Pancreas (tissue), 10 donors: Measurements from ENCODE around the gene ZNF592. TPM values are rescaled to one million over a fixed set of nuclear protein-coding genes. Genes with fewer than 3 reads are reported as not detected.

Experiments
- ATAC-seq, 4 donors: fragments of 200-7000 bp; cut with Tn5 transposase; one replicate each; pipeline versions ENCODE4 v1.8.0 to v1.9.1; 2020; ENCODE audit warnings: mild to moderate bottlenecking in 4 of 4, moderate library complexity in 4 of 4
- DNase-seq, 6 donors: peaks; one replicate each; pipeline ENCODE4 v3.0.0-alpha.2; 2020
- FAIRE-seq: peaks from 2 replicates; lab custom pipeline; 2012; peaks lifted over from hg19 to GRCh38; lab: Jason Lieb, UNC
- H3K27ac ChIP-seq, 4 donors: fragments of 200-600 bp; sonication (generic); 1 replicate in 3 of 4; 2 replicates in 1 of 4; pipeline versions ENCODE4 v1.5.0 to v1.8.0; 2020
- H3K27me3 ChIP-seq, 4 donors: fragments of 200-600 bp; one replicate each; pipeline ENCODE4 v1.8.0; 2021
- H3K36me3 ChIP-seq, 3 donors: fragments of 200-600 bp; sonication (generic) in 1 of 3; one replicate each; pipeline versions ENCODE4 v1.5.0 to v1.8.0; 2020 to 2021
- H3K4me1 ChIP-seq, 3 donors: fragments of 200-600 bp; one replicate each; pipeline ENCODE4 v1.8.0; 2021
- H3K4me3 ChIP-seq, 4 donors: fragments of 200-600 bp; sonication (generic) in 2 of 4; one replicate each; pipeline versions ENCODE4 v1.5.0 to v1.8.0; 2020 to 2021
- H3K9me3 ChIP-seq, 4 donors: fragments of 200-600 bp; one replicate each; pipeline ENCODE4 v1.8.0; 2021
- WGBS, 2 donors: extraction: QIAGEN DNeasy Blood & Tissue Kit; methylation state at CpG; one replicate each; pipeline ENCODE4 v1.1.7; 2013; 5-methylcytosine and 5-hydroxymethylcytosine counted together
- intact Hi-C, 3 donors: fragments of 100-400 bp; cut with DNase I; formaldehyde crosslinking; loops; one replicate each; pipeline versions ENCODE4 v1.11.1 to v1.14.2; 2022
- polyA plus RNA-seq, 2 donors: library from polyadenylated mRNA; stranded (reverse); fragments of 200-250 nt; gene quantifications; one replicate each; pipeline ENCODE4 v1.2.3, GENCODE V29; 2013
- total RNA-seq, 6 donors: library from RNA; stranded (reverse); fragmentation: NEBNext Ultra II Directional in 4 of 6; extraction: Animal tissue kit (Norgen Biotek cat#: 25700) in 4 of 6; gene quantifications; one replicate each; pipeline versions ENCODE4 v1.2.1 to v1.2.4, GENCODE V29; 2021 to 2023
- TF ChIP-seq, protein P1 (sequence below), 4 donors: fragments of 200-600 bp; sonication (generic) in 3 of 4; IDR thresholded peaks; one replicate each; pipeline versions ENCODE4 v1.5.0 to v1.8.0; 2021; ENCODE audit warnings: antibody characterized with exemption in 4 of 4
- donor health status: healthy with polysubstance abuse.
- donor health status: DM: no; HTN: no; CAD: no; lungs with moderate emphysema.
- donor health status: DM: no; HTN: no; CAD: no.
- donor health status: control.
- donor health status: control.
- donor health status: Bipolar disorder and iron deficiency.
- donor health status: DM: yes; HTN: yes; CAD: no.
- donor health status: DM: no; HTN: no; CAD: no.
- donor health status: DM: no; HTN: no; CAD: no.
- donor health status: DM: yes; HTN: yes; CAD: no.

The ZNF592 gene
- total and polyA plus RNA-seq, 8 donors: 9.1 to 16.6 (median 12.0) TPM

GRCh38 chr15:84817466-84818081, 69.2 kb downstream of the ZNF592 start:
- Histone ChIP-seq H3K36me3 (no peaks in the 10 kb centered on the region), H3K9me3 (no peaks in the 10 kb centered on the region), H3K4me3 (peak overlapping the region in 3 of 4 donors; percentile 24 to 43 (median 40)), H3K27me3 (no peaks in the 10 kb centered on the region), H3K27ac (peak overlapping the region; percentile 38 to 90 (median 78)), H3K4me1 (peaks cover 12 to 20% (median 17%) of the 10 kb centered on the region in 3 donors)
- WGBS, 2 donors: 31 to 37% methylated on average over 20 to 27 of the region's 27 CpGs
- intact Hi-C loops: no loop called here
- peak in 2 of 6 donors; percentile 48 to 77 for DNase-seq
- TF ChIP-seq, protein P1, sequence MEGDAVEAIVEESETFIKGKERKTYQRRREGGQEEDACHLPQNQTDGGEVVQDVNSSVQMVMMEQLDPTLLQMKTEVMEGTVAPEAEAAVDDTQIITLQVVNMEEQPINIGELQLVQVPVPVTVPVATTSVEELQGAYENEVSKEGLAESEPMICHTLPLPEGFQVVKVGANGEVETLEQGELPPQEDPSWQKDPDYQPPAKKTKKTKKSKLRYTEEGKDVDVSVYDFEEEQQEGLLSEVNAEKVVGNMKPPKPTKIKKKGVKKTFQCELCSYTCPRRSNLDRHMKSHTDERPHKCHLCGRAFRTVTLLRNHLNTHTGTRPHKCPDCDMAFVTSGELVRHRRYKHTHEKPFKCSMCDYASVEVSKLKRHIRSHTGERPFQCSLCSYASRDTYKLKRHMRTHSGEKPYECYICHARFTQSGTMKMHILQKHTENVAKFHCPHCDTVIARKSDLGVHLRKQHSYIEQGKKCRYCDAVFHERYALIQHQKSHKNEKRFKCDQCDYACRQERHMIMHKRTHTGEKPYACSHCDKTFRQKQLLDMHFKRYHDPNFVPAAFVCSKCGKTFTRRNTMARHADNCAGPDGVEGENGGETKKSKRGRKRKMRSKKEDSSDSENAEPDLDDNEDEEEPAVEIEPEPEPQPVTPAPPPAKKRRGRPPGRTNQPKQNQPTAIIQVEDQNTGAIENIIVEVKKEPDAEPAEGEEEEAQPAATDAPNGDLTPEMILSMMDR (IDR thresholded peaks at IDR 0.05): no peak
- ATAC-seq: peak; percentile 35 to 51 (median 44)
- FAIRE-seq: no peak

- Histone ChIP-seq H3K4me3 (peak overlapping the region in 2 of 4 donors; percentile 40 to 43), H3K27me3 (no peaks in the 10 kb centered on the region), H3K36me3 (no peaks in the 10 kb centered on the region), H3K27ac (peak overlapping the region; percentile 38 to 90 (median 78)), H3K9me3 (no peaks in the 10 kb centered on the region), H3K4me1 (peaks cover 12 to 20% (median 17%) of the 10 kb centered on the region in 3 donors)
- intact Hi-C loops: no loop called here
- no peak for FAIRE-seq
- 21 to 22% methylated on average over 9 of the region's 9 CpGs for WGBS, 2 donors
- TF ChIP-seq, protein P1 (IDR thresholded peaks at IDR 0.05): no peak
- ATAC-seq: peak; percentile 61 to 74 (median 70)
- DNase-seq: peak in 3 of 6 donors; percentile 53 to 67 (median 59)
Measured at GRCh38 chr15:84818261-84819131, 70.1 kb downstream of the ZNF592 start.

DNA sequence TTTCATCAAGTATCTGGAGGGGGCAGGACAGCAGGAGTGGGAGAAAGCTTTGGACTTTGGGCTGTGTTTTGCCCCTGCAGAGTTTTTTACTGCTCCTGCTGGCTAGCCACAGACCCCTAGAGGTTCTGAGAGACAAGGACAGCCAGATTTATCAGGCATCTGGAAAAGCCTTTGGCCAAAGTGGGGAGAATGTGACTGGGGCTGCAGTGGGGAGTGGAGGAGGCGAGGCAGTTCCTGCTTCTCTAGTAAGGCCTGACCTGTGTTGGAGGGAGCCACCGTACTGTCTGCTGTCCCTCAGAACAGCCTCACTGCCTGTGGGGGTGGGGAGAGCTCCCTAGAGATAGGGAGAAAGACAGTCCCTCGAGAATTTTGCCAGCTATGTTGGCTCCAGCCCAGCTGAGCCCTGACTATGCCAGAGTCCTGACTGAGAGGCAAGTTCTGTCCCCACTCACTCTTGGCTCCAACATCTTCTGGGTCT, 70.9 kb downstream of the ZNF592 start:
- H3K9me3 ChIP-seq: no peaks in the 10 kb centered on the region
- no peaks in the 10 kb centered on the region for H3K27me3 ChIP-seq
- peak overlapping the region in 1 of 4 donors; percentile 43 for H3K4me3 ChIP-seq
- ATAC-seq (peak in 3 of 4 donors; percentile 6 to 14 (median 10)), DNase-seq (peak in 3 of 6 donors; percentile 43 to 70 (median 58)), FAIRE-seq (no peak)
- intact Hi-C loops: no loop called here
- 34 to 49% methylated on average over 3 of the region's 3 CpGs for WGBS, 2 donors
- no peaks in the 10 kb centered on the region for H3K36me3 ChIP-seq
- peaks cover 12 to 20% (median 17%) of the 10 kb centered on the region in 3 donors for H3K4me1 ChIP-seq
- peak overlapping the region; percentile 38 to 90 (median 78) for H3K27ac ChIP-seq
- TF ChIP-seq, protein P1 (IDR thresholded peaks at IDR 0.05): no peak

DNA sequence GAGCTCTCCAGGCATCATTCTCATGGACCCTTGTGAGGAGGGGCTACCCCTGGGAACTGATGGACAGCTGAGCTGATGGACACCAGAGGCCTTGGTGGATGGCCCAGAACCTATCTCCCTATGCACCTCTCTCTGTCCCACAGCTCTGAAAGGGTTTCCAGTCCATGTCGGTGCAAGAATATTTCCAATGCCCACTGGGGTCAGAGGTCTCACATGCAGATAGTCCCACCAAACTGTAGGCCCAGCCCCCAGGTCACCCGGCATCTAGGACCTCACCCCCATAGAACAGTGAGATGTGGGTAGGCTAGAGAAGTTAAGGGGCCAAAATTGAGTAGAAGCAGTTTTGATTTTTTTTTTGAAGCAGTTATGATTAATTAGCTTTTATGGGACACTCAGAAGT, 71.4 kb downstream of the ZNF592 start:
- TF ChIP-seq, protein P1 (IDR thresholded peaks at IDR 0.05): no peak
- FAIRE-seq (no peak), ATAC-seq (no peak), DNase-seq (no peak)
- H3K4me1 ChIP-seq: peaks cover 12 to 20% (median 17%) of the 10 kb centered on the region in 3 donors
- WGBS, 2 donors: 84 to 89% methylated on average over 2 of the region's 2 CpGs
- H3K4me3 ChIP-seq: peak overlapping the region in 1 of 4 donors; percentile 43
- no peaks in the 10 kb centered on the region for H3K36me3 ChIP-seq
- intact Hi-C loops: loop anchor here in 1 of 3 donors (5.0 kb wide), 1 partner anchor 63 kb away; the partner anchor contains the start of gene SLC28A1
- H3K27me3 ChIP-seq: no peaks in the 10 kb centered on the region
- H3K27ac ChIP-seq: peak overlapping the region in 2 of 4 donors; percentile 82 to 90
- H3K9me3 ChIP-seq: no peaks in the 10 kb centered on the region
